ENCODE data around the gene FMO1. TPM values are rescaled to one million over a fixed set of nuclear protein-coding genes. Genes with fewer than 3 reads are reported as not detected.

Gene FMO1
- total RNA-seq, 1 donor from 2014 or later = not detected

GRCh38 chr1:171252482-171252881 lies 4.2 kb downstream of the FMO1 start:
- H3K4me1 ChIP-seq = no peaks in the 10 kb centered on the region
- no peak for TF ChIP-seq CTCF (IDR thresholded peaks at IDR 0.05)
- H3K36me3 ChIP-seq = no peaks in the 10 kb centered on the region
- no peak for DNase-seq (ENCODE audit: low spot score in 2 of 2)
- no peak overlapping the region for H3K4me3 ChIP-seq
- H3K27me3 ChIP-seq = no peaks in the 10 kb centered on the region
- no peaks in the 10 kb centered on the region for H3K9me3 ChIP-seq
- intact Hi-C loops (cut with DNase I) = no loop called here
- H3K27ac ChIP-seq = no peak overlapping the region

- DNase-seq (ENCODE audit: low spot score in 2 of 2) = no peak
- H3K36me3 ChIP-seq = no peaks in the 10 kb centered on the region
- TF ChIP-seq CTCF (IDR thresholded peaks at IDR 0.05) = no peak
- intact Hi-C loops (cut with DNase I) = no loop called here
- no peaks in the 10 kb centered on the region for H3K27me3 ChIP-seq
- H3K27ac ChIP-seq = no peak overlapping the region
- H3K9me3 ChIP-seq = no peaks in the 10 kb centered on the region
- H3K4me1 ChIP-seq = peaks cover 0 to 2% of the 10 kb centered on the region in 2 donors
- no peak overlapping the region for H3K4me3 ChIP-seq
Measured at GRCh38 chr1:171254859-171255258, 6.6 kb downstream of the FMO1 start.

- TF ChIP-seq CTCF (IDR thresholded peaks at IDR 0.05) = no peak
- Histone ChIP-seq H3K27ac (no peak overlapping the region), H3K36me3 (no peaks in the 10 kb centered on the region), H3K9me3 (no peaks in the 10 kb centered on the region), H3K4me1 (peaks cover 0 to 2% of the 10 kb centered on the region in 2 donors), H3K4me3 (no peak overlapping the region), H3K27me3 (no peaks in the 10 kb centered on the region)
- DNase-seq (ENCODE audit: low spot score in 2 of 2) = peak in 1 of 2 donors; percentile 66
- intact Hi-C loops (cut with DNase I) = no loop called here
Measured at GRCh38 chr1:171256940-171257606, 8.8 kb downstream of the FMO1 start.

- Histone ChIP-seq H3K4me3 (no peak overlapping the region), H3K36me3 (no peaks in the 10 kb centered on the region), H3K9me3 (no peaks in the 10 kb centered on the region), H3K27ac (no peak overlapping the region), H3K4me1 (peaks cover 0 to 2% of the 10 kb centered on the region in 2 donors), H3K27me3 (no peaks in the 10 kb centered on the region)
- DNase-seq (ENCODE audit: low spot score in 2 of 2) = no peak
- no peak for TF ChIP-seq CTCF (IDR thresholded peaks at IDR 0.05)
- intact Hi-C loops (cut with DNase I) = no loop called here
Measured at GRCh38 chr1:171257607-171258076, 9.3 kb downstream of the FMO1 start.

- Histone ChIP-seq H3K27me3 (no peaks in the 10 kb centered on the region), H3K9me3 (no peaks in the 10 kb centered on the region), H3K4me1 (peaks cover 0 to 2% of the 10 kb centered on the region in 2 donors), H3K27ac (no peak overlapping the region), H3K4me3 (no peak overlapping the region), H3K36me3 (no peaks in the 10 kb centered on the region)
- TF ChIP-seq CTCF (IDR thresholded peaks at IDR 0.05) = no peak
- intact Hi-C loops (cut with DNase I) = no loop called here
- DNase-seq (ENCODE audit: low spot score in 2 of 2) = no peak
Measured at GRCh38 chr1:171258429-171258828, 10.1 kb downstream of the FMO1 start.

Measured in ascending aorta (tissue), 2 donors.